HG03196 (cell line): ENCODE results near the gene CCR2.
"Not testable (repeated sequence)": the region's sequence is repeated elsewhere in the genome, so short reads cannot be mapped to it uniquely, and the experiment has no call there.

Source experiments
- ATAC-seq: cut with Tn5 transposase; IDR thresholded peaks from one replicate; pipeline ENCODE4 v1.9.1; 2021; ENCODE audit not compliant: unreplicated experiment

CCR2 gene

GRCh38 chr3:46400846-46401245 is 46.9 kb downstream of the CCR2 start:
- no peak for ATAC-seq

- ATAC-seq, result no peak
Observed at GRCh38 chr3:46401579-46401978, 47.7 kb downstream of the CCR2 start.

GRCh38 chr3:46402902-46403301 is 49.0 kb downstream of the CCR2 start:
- ATAC-seq, result not testable (repeated sequence)

GRCh38 chr3:46405301-46406019 is 51.5 kb downstream of the CCR2 start:
- ATAC-seq, result no peak

- ATAC-seq, result no peak
Observed at GRCh38 chr3:46406443-46406787, 52.5 kb downstream of the CCR2 start.

- no peak for ATAC-seq
Observed at GRCh38 chr3:46406788-46407611, 53.1 kb downstream of the CCR2 start, which contains the start of the genes CCR5AS and CCRL2. CCR5AS (minus strand) TSS chr3:46407066. CCRL2 (plus strand) TSS chr3:46407259; CDS start chr3:46408080, 821 bp downstream.

- ATAC-seq, result no peak
Observed at GRCh38 chr3:46407970-46408369, 54.1 kb downstream of the CCR2 start.

- no peak for ATAC-seq
Observed at GRCh38 chr3:46408853-46409252, 54.9 kb downstream of the CCR2 start.

- ATAC-seq, result no peak
Observed at GRCh38 chr3:46409739-46410489, 56.0 kb downstream of the CCR2 start.
